Stimulated activated CD4-positive, alpha-beta T cell treated with anti-CD3 and anti-CD28 coated beads, TNF-alpha, amount 100 ng/mL, for 48 hours (primary cell): ENCODE data around the gene SMG7.

Source experiments
- DNase-seq, 3 donors: peaks; one replicate each; pipeline ENCODE4 v3.0.0-alpha.2; 2020; ENCODE audit warnings: low read depth in 3 of 3

SMG7 gene

DNA sequence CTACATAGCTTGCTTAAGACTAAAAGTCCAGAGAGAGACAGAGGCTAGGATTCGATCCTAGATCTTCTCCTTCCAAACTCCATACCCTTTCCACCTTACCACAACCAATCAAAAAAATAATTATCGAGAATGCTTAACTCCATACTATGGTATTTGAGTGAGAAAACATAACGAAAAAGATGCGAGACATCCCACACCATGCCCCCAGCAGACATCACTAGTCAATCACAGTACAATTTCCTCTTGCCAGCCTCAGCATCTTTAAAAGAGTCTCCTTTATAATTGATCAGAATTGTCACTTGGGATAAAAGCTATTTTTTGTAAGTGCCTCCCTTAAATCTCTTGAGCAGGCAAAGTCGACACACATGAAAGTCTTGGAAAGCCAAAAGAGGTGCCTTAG lies 117.1 kb downstream of the SMG7 start:
- DNase-seq, result no peak

DNA sequence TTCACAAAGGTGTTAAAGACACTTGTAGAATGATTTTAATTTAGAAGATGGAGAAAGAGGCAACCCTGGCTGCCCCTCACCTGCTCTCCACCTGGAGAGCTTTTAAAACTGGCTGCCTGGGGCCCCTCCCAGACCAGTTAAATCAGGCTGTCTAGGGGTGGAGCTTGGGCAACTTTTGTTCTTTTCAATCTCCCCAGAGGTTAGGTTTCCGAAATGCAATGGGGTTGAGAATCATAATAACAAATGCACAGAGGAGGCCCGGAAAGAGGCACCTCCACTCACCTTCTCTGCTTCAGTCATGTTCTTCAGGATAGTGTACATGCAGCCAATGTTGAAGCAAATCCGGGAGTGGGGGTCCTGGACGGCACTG lies 117.6 kb downstream of the SMG7 start:
- no peak for DNase-seq

DNA sequence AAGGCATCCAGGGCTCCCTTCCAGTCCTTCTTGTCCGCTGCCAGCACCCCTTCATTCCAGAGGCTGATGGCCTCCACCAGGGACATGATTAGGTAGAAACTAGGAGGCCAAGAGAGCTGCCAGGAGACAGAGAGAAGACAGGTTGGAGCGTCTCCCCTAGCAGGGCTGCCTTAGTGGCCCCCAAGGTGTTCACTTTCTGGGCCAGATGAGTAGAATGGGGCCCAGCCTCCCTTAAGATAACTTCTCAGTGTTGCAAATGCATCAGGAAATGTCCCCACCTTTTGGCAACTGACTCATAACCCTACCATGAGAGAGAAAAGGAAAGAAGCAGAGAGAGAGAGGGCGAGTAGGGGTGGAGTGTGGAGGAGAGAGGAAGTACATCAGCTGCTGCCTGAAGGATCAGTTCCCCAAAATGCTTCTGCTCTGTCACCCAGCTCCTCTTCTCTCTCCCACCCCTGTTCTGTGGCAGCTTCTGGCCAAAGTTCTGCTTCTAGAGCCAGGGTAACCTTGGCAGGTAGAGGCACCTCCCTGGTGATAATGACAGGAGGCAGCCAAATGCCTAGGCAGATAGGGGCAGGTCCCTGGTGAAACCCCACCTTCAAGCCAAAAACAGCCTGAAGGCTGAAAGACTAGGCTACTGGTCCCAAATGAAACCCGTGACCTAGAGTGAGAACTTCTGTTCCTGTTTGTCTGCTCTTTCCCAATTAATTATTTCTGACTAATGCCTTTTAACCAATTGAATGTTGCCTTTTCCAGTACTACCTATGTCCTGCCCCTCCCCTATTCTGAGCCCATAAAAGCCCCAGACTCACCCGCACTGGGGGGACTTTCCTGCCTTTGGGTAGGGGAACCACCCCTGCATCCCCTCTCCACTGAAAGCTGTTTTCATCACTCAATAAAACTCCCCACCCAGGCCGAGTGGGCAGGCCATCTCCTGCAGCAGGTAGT lies 118.2 kb downstream of the SMG7 start, which contains the start of gene NCF2:
TSS of gene NCF2 (minus strand) at position 216 of the 948 bp plus-strand sequence. CDS start at position 86, 130 bp downstream.
- peak in 2 of 3 donors; percentile 29 to 36 for DNase-seq

DNA sequence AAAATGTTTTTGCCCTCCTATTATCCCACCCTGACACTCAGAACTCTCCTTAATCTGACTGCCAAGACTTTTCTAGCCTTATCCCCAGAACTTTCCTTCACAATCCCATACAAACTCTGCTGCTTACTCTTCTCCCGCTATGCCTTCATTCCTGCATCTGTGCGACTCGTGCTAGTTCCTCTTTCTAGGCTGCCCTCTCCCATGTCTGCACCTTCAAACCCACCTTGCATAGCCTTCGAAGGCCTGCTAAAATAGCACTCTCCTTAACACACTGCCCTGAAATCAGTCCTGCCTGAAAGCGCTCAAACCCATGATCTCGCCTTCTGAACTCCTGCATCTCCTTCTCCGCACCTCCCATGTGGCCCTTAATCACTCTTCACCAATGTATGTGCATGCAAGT lies 120.4 kb downstream of the SMG7 start:
- DNase-seq, result no peak

DNA sequence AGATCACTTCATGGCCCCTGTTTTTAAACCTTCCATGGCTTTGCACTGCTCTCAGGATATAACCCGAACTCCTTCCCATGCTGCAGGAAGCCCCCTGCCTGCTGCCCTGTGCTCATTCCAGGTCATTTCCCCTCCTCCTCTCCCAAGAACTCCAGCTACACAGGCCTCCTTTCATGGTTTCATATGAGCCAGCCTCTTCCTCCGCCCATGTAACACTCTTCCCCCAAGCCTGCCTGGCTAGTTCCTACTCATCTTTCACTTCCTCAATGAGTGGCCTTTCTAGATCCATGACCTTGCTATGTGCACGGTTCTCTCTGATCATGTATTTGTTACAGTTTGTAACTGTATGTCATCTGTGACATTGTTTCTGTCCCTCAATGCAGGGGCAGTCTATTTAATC lies 121.1 kb downstream of the SMG7 start:
- no peak for DNase-seq

DNA sequence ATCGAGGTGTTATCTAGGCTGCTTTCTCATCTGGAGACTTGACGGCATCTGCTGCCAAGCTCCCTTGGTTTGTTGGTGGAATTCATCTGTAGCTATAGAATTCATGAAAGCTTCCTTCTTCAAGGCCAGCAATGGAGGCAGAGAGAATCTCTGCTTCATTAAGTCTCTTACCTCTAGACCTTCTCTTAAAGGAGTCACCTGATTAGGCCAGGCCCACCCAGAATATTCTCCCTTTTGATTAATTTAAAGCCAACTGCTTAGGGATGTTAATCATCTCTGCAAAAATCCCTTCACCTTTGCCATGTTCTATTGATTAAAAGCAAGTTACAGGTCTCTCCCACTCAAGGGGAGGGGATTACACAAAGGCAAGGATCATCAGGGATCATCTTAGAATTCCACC lies 123.2 kb downstream of the SMG7 start:
- DNase-seq, result no peak

DNA sequence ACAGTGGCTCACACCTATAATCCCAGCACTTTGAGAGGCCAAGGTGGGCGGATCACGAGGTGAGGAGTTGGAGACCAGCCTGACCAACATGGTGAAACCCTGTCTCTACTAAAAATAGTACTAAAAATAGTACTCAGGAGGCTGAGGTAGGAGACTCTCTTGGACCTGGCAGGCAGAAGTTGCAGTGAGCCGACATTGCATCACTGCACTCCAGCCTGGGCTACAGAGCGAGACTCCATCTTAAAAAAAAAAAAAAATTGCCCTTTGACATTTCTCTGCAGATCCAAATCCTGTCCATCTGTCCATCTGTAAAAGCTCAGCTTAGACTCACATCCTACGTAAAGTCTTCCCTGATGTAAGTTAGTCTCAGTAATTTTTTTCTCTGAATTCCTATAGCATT lies 124.2 kb downstream of the SMG7 start:
- DNase-seq, result no peak

DNA sequence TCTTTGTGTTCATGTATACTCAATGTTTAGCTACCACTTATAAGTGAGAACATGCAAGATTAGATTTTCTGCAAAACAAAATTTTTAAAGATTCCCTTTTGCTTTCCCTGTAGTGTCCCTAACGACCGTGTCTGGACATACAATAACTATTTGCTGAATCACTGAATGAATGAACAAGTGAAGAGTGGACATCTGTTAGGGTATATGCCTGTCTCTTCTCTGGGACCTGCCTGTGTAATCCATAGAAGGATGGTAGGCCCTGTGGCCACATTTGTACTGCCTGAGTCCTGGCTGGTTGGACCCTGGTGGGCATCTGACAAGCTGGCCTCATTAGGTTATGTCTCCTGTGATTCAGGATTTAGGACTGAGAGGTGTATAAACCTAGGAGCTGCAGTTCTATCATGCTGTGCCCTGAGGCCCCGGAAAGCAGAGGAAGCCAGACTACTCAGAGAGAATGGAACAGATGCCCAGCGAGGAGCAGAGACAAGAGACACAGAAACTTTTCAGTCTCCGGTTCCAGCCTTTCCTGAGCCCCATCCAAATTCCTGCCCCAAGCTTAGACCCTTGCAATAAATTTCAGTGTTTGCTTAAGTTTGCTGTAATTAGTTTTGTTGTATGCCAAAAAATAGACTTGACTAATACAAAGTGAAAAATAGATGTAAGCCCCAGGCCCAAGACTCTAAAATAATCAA lies 125.5 kb downstream of the SMG7 start:
- DNase-seq, result no peak

DNA sequence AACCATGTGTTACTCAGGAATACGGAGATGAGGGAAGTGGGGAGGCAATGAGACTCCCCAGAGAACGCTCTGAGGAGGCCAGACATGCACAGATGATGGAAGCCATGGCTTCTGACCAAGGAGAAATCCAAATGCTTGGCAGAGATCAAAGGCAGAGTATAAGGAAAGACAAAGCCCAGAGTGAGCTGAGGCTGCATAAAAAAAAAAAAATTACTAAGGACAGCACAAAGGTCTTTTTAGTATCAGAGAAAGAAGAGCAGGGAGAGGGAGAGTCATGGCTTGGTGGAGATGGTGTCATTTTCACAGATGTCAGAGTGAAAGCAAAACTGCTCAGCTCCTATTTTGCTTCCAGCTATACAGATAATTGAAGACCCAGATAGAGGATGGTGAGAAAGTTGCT lies 126.1 kb downstream of the SMG7 start:
- DNase-seq, result no peak

DNA sequence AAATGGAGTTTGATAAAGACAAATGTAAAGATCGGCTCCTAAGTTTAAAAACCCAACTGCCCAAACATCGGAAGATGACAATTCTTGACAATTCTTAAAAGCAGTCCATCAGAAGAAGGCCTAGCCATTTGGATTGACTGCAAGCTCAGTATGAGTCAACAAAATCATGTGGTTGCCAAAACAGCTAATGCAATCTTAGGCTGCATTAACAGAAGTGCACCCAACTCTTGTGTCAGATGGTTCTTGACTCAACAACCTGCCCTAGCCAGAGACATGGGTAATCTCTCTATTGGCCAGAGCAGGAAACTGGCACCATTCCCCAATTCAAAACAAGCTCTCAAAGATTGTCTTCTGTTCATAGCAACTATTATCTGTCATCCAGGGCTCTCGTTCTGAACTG lies 127.8 kb downstream of the SMG7 start:
- no peak for DNase-seq

DNA sequence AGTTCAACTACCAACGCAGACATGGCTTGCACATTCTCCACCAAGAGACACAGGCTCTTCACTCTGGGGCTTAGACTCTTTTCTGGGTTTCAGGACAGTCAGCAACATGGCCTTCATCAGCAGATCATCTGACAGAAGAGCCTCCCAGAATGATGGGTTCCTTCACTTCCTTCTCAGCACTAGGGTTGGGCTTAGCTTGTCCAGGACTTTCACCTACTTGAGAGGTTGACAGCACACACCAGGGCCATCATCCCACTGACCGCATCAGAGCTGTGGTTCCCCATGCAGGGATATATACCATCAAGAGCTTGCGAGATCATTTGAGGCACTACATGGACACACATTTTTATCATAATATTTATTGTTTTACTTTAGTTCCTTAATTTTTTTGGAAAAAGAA lies 128.3 kb downstream of the SMG7 start:
- DNase-seq, result no peak

DNA sequence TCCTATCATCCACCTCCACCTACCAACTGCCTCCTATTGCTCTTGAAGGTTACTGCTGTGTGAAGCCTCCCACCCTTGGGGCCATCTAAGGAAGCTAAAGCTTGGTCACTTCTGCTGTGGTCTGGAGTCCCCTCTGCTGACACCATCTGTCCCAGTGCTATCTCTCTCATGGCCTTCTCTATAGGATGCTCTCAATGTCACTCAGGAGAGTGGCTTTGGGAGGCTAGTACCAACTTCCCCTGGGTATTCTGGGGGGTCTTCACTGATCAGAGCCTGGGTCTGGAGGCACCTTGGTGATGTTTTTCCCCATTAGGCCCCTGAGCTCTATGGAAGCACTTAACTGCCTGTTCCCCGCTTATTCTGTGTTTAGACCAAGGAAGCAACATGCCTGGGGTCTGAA lies 130.2 kb downstream of the SMG7 start:
- no peak for DNase-seq
